H54 (cell line): ENCODE measurements around the gene ZNF682.
"Not testable (repeated sequence)": the region's sequence is repeated elsewhere in the genome, so short reads cannot be mapped to it uniquely, and the experiment has no call there.

Experiments used
- DNase-seq: peaks from one replicate; pipeline ENCODE4 v3.0.0; 2011; ENCODE audit warnings: low spot score, mixed read lengths; ENCODE audit not compliant: insufficient read length
- FAIRE-seq: peaks from 3 replicates; lab custom pipeline; 2011; peaks lifted over from hg19 to GRCh38; lab: Jason Lieb, UNC
- POLR2A ChIP-seq: IDR thresholded peaks from 2 replicates; pipeline ENCODE4 v1.6.1; 2011; ENCODE audit warnings: low read depth, mild to moderate bottlenecking, low read length

ZNF682 gene

GRCh38 chr19:20039203-20039723 lies at the start of gene ZNF682:
Gene ZNF682 (minus strand): TSS chr19:20039505. CDS start chr19:20039345, 160 bp downstream.
- FAIRE-seq (peak; percentile 94), DNase-seq (peak; percentile 79)
- TF ChIP-seq POLR2A: no peak; the same call in 1 of the 2 replicates

GRCh38 chr19:20082876-20083275 lies 43.6 kb upstream of the ZNF682 start:
- DNase-seq, FAIRE-seq: not testable (repeated sequence)

- DNase-seq, FAIRE-seq: not testable (repeated sequence)
These were observed 43.0 kb upstream of the ZNF682 start for GRCh38 chr19:20082232-20082833.

GRCh38 chr19:20080656-20081055 lies 41.4 kb upstream of the ZNF682 start:
- DNase-seq: no peak
- TF ChIP-seq POLR2A: no peak
- no peak for FAIRE-seq

- no peak for FAIRE-seq
- DNase-seq: no peak
- TF ChIP-seq POLR2A: no peak
These were observed 40.2 kb upstream of the ZNF682 start for GRCh38 chr19:20079476-20079875.

- no peak for TF ChIP-seq POLR2A
- no peak for DNase-seq
- FAIRE-seq: no peak
These were observed 39.3 kb upstream of the ZNF682 start for GRCh38 chr19:20078581-20079031.

- DNase-seq: peak; percentile 29
- FAIRE-seq: no peak
- TF ChIP-seq POLR2A: no peak
These were observed 38.6 kb upstream of the ZNF682 start, which contains the start of gene ZNF90 for GRCh38 chr19:20077791-20078463. Gene ZNF90 (plus strand): TSS chr19:20078000. CDS start chr19:20078133, 133 bp downstream.

- no peak for TF ChIP-seq POLR2A
- no peak for DNase-seq
- no peak for FAIRE-seq
These were observed 33.6 kb upstream of the ZNF682 start for GRCh38 chr19:20072936-20073335.

GRCh38 chr19:20070691-20071090 lies 31.4 kb upstream of the ZNF682 start:
- no peak for TF ChIP-seq POLR2A
- no peak for DNase-seq
- no peak for FAIRE-seq

GRCh38 chr19:20068559-20068958 lies 29.3 kb upstream of the ZNF682 start:
- not testable (repeated sequence) for FAIRE-seq, DNase-seq

GRCh38 chr19:20067943-20068342 lies 28.6 kb upstream of the ZNF682 start:
- DNase-seq (no peak), FAIRE-seq (no peak)
- TF ChIP-seq POLR2A: no peak

GRCh38 chr19:20066861-20067260 lies 27.6 kb upstream of the ZNF682 start:
- FAIRE-seq: no peak
- DNase-seq: no peak
- no peak for TF ChIP-seq POLR2A

- TF ChIP-seq POLR2A: no peak
- no peak for DNase-seq
- FAIRE-seq: no peak
These were observed 21.0 kb upstream of the ZNF682 start for GRCh38 chr19:20060282-20060681.

GRCh38 chr19:20058738-20059137 lies 19.4 kb upstream of the ZNF682 start:
- not testable (repeated sequence) for DNase-seq, FAIRE-seq
